Ovary (tissue), 3 donors: ENCODE measurements around the gene WDR1.

Experiments
- CTCF ChIP-seq, 3 donors: fragments of 450-650 bp in 2 of 3; fragments of 200-600 bp in 1 of 3; IDR thresholded peaks; one replicate each; pipeline versions ENCODE4 v1.5.1 to v1.8.0; 2016 to 2022; ENCODE audit warnings: antibody characterized with exemption in 3 of 3, mild to moderate bottlenecking in 1 of 3
- POLR2A ChIP-seq: fragments of 450-650 bp; IDR thresholded peaks from one replicate; pipeline ENCODE4 v1.6.1; 2017; ENCODE audit warnings: antibody characterized with exemption, mild to moderate bottlenecking, moderate library complexity
- donor health status: DM: no; HTN: no; CAD: no.

- TF ChIP-seq POLR2A (no peak), CTCF (IDR thresholded peaks at IDR 0.05) (no peak)
These were observed 12.9 kb upstream of the WDR1 start for GRCh38 chr4:10129196-10130177.
